ENCODE results near the gene TPSG1.

- TF ChIP-seq CTCF (IDR thresholded peaks at IDR 0.05) (no peak), POLR2A (IDR thresholded peaks at IDR 0.05) (no peak)
Measured at GRCh38 chr16:1199347-1200013, 25.6 kb downstream of the TPSG1 start.

Measured in heart left ventricle (tissue), 13 donors.